Activated effector memory CD4-positive, alpha-beta T cell treated with Interleukin-2 at 50 U/mL for 16 hours (primary cell): ENCODE measurements around the gene PAX7.
"Not testable (repeated sequence)": the region's sequence is repeated elsewhere in the genome, so short reads cannot be mapped to it uniquely, and the experiment has no call there.

Source experiments
- DNase-seq: peaks from one replicate; pipeline ENCODE4 v3.0.0-alpha.2; 2020

The PAX7 gene

DNA sequence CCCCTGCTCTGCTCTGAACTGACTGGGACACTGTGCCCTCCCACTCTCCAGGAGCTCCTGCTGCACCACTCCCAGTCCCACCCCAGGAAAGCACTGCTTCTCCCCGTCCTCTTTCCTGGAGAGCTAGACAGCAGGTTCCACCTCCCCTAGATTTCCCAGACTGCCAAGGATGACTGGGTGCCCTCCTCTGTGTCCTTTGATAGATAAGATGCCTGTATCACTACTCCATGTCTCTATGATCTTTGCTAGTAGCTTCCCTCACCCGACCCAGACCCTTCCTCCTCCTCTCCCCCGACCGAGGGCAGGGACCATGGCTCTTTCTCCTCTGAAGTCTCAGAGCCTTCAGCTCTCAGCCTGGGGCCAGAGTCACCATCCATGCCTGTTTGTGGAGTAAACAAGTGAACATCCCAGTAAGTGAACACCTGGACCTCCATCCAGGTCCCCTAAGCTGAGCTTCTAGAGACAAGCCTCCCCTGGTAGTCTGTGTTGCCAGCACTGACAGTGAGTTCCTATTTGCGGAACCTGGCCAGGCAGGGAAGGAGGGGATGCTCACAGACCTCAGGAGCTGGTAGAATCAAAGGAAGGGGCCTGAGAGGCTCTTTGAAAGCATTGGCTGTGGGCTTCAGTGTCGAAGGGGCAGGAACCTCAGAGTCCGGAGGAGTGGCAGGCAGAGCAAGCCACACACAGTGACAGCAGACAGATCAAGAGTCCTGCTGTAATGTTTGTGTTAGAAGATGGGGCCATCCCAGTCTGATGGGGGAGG is 104.0 kb downstream of the PAX7 start:
- no peak for DNase-seq

DNA sequence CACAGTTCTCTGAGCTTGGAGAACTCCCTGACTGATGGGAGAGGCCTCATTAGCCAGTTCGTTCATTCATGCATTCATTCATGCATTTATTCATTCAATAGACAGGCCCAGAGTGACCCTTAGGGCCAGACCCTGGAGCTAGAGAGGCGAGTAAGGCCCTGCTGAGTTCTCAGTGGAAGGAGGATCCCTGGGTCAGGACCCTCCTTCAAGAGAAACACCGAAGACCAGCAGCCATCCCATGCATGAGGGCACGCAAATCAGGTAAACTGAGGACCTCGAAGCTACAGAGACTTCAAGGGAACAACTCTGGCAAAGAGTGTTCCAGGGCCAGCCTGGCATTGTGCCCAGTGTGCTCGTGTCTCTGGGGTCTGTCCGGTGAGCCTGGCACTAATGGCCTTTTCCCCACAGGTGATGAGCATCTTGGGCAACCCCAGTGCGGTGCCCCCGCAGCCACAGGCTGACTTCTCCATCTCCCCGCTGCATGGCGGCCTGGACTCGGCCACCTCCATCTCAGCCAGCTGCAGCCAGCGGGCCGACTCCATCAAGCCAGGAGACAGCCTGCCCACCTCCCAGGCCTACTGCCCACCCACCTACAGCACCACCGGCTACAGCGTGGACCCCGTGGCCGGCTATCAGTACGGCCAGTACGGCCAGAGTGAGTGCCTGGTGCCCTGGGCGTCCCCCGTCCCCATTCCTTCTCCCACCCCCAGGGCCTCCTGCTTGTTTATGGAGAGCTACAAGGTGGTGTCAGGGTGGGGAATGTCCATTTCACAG is 104.8 kb downstream of the PAX7 start:
- no peak for DNase-seq

DNA sequence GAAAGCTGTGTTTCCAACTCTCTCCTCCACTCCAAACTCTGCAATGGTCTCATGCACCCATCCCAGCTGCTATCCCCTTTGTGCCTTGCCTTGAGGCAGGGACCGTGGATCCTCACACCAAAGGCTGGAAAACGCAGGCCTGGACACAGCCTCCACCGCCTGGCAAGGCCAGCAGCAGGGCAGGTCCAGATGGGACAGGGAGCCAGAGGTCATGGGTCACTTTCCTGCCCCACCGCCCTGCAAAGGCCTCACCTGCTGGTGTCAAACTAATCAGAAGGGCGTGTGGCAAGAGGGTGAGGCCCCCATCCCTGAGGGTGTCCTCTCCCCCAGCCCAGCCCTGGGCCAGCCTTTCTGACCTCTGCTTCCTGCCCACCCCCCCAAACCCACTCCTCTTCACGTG is 106.3 kb downstream of the PAX7 start:
- DNase-seq, result no peak

DNA sequence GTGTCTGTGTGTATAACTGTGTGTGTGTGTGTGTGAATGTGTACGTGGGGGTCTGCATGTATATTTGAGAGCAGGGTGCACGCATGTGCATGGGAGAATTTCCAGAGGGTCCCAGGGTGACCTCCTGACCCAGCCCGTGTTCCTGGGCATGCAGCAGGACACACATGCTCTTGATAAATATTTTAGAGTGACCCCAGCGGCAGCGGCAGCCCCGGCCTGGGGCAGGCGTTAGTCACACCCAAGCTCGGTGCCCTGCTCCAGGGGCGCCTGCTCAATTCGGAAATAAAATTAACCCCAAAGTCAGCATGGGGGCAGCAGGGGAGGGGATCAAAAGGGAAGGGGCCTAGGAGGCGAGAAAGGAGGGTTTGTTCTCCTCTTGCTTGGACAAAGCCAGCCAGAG is 107.5 kb downstream of the PAX7 start:
- DNase-seq, result no peak

DNA sequence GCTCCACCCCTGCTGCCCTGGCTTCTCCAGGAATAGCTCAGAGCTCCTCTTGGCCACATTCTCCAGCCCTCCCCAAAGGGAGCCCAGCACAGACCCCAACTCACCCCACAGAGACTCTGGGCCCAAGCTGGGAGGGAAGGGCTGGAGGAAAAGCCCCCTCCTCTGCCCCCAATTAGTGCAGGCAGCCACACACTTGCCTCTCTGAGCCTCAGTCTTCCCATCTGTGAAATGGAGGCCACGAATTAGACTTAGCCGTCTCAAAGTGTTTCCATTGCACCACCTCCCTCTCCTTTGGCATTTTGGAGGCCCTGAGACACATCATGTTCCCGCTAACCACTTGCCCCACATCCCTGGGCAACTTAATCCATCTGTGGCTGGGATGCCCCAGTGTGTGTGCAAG is 108.0 kb downstream of the PAX7 start:
- no peak for DNase-seq

DNA sequence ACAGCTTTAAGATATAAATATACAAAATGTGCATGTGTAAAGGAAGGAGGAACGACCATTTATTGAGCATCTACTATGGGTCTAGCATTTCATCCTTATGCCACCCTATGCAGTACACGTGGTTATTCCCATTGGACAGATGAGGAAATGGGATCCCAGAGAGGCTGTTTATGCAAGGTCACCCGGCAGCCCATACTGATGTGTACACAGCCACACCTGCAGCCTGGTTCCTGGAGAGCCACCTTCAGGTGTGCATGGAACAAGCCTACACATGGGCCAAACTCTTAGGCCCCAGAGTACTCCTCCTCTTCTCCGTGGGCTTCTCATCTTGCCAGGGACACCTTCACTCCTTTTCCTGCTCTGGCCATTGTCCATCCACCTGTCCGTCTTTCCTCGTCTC is 108.8 kb downstream of the PAX7 start:
- DNase-seq, result no peak

DNA sequence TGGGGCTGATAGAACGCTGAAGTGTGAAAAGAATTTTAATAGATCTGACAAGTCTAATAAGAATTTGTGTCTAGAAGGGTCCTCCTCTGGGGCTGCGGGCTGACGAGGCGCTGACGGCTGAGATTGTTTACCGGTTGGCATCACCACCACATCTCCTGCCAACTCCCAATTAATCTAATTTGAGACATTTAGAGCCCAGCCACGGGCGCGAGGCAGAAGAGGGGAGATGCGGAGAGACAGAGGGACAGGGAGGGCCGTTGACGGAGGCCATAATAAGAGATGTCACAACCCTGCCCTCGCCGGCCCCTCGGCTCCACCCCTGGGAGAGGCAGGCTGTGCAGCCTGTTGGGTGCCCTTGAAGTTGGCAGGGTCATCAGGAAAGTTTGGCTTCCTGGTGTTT is 109.3 kb downstream of the PAX7 start:
- DNase-seq, result no peak

DNA sequence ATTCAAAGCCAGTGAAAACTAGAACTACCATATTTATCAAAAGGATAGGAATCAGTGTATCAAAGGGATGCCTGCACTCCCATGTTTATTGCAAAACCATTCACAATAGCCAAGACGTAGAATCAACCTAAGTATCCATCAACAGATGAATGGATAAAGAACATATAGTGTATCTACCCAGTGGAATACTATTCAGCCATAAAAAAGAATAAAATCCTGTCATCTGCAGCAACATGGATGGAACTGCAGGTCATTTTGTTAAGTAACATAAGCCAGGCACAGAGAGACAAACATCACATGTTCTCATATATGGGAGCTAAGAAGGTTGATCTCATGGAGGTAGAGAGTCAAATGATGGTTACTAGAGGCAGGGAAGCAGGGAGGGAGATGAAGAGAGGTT is 110.0 kb downstream of the PAX7 start:
- no peak for DNase-seq

DNA sequence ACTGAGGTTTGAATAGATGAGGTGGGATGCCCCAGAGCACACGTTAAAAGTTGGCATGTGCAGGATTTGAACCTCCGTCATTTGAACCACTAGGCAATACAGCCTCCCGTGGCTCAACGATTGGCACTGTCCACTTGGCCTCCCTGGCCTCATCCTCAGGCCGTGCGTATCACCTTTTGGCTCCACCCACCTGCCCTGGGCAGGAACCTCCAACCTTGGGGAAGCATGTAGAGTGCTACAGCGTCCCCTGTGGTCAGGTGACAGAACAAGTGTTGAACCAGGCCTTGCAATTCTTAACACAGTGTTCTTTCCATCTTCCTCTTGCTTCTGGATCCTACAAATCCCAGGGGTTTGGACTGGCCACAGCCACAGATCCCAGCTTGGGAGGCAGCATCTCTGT is 112.6 kb downstream of the PAX7 start:
- DNase-seq, result no peak

DNA sequence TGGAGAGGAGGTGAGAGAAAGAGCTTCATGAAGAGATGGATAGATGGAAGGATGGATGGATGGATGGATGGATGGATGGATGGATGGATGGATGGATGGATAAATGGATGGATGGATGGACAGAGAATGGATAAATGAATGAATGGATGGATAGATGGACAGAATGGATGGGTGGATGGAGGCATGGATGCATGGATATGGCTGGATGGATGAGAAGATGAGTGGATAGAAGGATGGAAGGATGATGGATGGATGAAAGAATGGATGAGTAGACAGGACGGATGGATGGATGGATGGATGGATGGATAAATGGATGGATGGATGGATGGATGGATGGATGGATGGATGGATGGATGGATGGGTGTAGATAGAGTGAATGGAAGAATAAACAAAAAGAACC is 113.7 kb downstream of the PAX7 start:
- not testable (repeated sequence) for DNase-seq

DNA sequence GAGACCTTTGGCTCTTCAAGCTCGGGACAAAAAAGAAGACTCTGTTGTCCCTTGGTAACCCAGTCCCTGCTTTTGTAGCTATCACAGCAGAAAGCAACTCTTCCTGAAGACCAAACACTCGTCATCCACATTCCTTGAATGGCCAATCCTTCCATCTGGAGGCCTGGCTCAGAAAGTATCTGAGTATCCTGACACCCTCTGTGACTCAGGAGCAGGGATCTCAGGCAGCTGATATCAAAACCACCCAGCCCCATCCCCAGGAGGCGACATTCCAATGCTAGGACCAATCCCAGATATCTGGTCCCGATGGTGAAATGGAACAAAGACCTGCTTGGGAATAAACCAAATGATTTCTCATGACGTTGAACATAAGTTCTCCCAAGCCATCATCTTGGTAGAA is 116.3 kb downstream of the PAX7 start:
- no peak for DNase-seq

DNA sequence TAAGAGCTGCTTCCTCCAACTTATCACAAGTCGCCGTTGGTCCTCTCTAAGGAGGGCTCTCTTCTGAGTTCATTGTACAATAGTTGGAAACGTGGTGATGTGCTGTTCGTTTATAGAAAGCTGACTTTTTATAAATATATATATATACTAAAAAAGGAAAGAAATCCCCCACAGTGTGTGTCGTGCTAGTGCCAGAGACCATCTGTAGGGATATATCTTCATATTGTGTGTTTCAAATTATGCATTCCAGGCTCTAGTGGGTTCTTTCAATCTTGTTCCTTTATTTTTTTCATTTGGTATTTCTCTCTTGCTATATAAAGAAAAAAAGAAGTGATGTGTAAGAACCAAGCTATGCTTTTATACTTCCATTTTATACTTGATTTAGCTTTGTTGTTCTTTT is 117.0 kb downstream of the PAX7 start:
- no peak for DNase-seq

DNA sequence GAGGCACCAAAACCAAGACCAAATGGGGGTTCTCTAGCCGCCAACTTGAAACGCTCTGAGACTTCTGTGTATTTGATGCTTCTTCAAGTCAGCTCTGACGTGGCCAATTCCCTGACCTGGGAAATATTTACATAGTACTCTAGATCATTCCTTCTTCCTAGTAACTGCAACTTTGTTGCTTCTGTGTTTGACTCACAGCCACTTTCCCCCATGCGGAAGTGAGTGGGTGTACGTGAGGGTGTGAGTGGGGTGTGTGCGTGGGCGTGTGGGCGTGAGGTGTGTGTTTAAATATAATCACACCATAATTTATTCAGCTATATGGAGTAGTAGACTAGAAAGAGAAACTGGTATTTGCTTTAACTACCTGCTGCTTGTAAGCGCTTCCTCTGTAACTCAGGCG is 117.8 kb downstream of the PAX7 start:
- DNase-seq, result no peak

DNA sequence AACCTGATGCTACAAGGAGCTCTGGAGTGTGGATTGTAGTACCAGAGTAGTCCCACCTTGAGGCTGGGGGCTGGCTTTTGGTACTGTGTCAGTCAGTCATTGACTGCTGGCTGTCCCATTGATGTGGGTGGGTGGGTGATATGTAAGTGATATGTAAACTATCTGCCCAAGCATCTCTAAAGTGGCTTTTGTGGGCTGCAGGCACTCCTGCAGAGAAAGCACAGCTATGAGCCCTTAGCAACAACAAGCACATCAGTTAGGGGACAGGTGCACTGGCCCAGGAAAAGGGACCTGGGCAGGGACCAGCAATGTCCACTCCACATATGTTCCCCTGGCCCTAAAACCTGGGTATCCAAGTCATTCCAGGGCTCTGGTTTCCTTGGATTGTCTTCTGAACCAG is 118.9 kb downstream of the PAX7 start:
- no peak for DNase-seq

DNA sequence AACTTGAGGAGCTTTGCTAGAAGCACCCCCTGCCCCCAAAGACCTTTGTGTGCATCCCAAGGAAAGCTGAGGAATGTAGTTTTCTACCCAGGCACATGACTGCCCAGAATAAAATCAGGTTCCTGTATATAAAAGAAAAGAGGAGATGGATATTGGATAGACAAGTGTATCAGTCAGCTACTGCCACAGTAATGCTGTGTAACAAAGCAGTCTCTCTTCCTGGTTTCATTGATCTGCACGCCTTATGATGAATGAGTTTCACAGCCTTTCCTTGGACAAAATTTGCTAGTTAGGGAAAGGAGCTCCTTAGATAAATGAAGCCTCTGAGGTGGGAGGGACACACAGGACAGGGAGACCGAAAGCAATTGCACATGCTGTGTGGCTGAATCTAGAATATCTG is 120.0 kb downstream of the PAX7 start:
- DNase-seq, result no peak

DNA sequence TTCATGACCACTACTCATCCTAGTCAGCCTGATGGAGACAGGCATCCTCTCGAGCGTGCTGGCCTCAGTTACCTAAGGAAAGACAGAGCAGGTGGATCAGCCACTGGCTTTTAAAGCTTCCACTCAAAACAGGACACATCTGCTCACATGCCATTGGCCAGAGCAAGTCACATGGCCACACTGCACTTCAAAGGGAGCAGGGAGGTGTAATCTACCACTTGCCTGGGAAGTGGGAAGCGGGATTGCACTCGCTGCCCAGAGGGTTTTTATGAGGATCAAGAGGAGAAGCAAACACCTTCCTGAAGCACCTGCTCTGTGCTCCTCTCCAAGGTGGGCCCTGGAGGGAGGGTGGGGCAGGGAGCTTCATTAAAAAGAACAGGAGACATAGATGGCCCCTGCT is 120.8 kb downstream of the PAX7 start:
- DNase-seq, result no peak

DNA sequence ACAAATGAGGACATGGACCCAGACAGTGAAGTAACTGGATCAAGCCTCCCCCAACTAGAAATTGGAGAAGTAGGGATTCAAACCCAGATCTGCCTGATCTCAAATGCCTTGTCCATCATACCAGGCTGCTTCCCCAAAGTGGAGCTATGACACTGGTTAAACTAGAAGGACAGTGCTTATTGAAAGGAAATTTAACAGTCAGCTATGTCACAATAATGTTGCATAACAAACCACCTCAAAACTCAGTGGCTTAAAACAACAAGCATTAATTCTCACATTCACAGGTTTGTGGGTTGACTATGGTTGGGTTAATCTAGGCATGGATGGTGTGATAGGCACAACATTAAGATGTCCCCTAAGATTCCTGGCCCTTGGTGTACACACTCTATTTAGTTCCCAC is 121.8 kb downstream of the PAX7 start:
- DNase-seq, result no peak

DNA sequence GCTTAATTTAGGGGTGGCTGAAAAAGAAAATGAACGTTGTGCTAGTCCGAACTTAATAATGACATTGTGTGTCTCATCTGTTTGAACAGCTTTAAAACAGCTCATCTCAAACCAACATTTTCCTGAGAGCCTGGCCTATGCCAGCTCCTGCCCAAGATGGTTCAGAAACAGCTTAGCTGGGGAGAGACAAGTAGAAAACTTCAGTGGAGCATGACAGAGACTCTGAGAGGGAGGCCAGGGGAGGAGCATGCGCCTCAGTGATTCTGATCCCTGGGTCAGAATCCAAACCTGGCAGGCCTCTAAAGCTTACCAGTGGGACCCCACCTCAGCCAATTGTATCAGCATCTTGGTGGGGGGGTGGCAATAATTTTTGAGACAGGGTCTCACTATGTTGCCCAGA is 129.5 kb downstream of the PAX7 start:
- DNase-seq, result no peak

DNA sequence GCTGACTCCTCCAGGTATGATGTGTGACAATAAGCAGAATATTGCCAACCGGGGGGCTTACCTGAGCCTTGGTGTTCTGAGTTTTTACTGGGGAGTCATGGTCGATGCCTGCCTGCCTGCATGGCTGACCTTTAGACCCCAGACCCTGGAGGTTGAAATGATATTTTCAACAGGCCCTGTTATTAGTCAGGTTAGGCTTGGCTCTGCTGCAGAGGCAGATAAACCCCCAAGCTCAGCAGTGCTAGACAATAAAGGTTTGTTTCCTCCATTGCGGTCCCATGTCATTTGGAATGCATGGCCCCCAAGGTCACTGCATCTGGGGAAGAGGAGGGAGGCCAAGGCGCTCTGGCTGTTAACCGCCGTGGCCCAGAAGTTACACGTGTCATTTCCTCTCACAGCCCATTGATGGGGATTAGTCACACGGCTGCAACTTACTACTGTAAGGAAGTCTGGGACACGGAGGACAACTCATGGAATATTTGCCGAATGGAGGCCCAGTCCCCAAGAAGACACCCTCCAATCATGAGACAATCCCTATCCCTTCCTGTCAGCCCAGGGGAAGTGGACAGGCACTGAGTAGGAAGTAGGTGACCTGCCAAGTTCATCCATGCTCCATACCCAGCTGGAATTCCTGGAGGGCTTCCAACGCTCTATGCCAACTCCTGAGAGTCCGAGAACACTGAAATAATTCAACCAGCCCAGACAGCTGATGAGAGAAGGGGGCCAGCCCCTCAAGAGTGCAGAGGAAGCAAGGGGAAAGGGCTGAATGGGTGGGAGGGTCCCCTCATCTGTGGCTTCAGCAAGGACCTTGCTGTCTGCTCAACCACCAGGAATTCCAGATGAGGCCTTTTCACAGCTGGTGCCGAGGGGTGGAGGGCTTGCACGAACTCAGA is 131.5 kb downstream of the PAX7 start:
- DNase-seq, result no peak

DNA sequence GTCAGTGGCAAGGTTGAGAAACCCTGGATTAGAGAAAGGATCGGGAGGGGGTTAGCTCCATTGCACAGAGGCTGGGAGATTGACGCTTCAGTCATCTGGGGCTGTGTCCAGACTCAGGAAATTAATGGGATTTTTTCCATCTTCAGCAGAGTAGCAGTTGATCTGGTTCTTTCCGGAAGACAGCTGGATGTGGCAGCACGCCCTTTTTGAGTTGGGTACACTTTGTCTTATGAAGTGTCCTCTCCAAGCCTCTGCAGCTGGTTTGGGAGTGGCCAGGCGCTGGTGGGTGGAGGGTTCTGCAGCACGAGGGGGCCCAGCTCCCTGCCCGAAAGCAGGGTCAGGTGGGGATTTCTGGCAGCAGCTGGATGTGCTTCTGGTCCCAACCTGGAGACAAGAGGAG is 133.7 kb downstream of the PAX7 start:
- DNase-seq, result no peak

DNA sequence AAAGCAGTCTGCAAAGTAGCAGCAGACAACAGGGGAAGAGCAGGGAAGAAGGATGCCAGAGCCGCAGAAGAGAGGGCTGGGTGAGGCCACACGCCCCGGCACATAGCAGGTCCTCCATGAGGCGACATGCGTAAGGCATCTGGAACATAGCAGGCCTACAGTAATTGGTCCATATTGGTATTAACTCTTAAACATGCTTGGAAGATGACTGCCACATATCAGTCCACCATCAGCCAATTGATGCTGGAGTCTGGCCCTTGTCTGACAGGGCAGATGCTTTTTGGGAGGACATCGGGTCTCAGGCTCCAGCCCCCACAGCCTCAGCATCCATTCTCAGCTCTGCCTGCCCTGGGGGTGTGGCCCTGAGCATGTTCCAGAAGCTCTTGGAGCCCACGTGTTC is 135.1 kb downstream of the PAX7 start:
- DNase-seq, result no peak

DNA sequence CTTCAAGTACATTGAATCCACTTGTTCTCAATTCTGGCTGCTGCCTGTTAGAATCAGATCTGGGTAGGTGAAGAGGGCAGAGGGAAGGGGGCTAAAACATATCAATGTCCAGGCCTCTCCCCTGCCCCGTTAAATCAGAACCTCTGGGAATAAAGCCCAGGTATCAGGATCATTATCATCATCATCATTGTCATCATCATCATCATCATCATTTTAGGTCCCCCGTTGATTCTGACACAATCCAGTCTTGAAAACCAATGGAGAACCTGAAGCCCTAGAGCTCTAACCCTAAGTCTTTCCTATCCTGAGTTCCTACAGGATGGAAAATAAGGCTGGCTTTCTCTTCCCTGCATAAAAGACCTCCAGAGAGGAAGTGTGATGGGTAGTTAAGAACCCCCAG is 135.7 kb downstream of the PAX7 start:
- no peak for DNase-seq

DNA sequence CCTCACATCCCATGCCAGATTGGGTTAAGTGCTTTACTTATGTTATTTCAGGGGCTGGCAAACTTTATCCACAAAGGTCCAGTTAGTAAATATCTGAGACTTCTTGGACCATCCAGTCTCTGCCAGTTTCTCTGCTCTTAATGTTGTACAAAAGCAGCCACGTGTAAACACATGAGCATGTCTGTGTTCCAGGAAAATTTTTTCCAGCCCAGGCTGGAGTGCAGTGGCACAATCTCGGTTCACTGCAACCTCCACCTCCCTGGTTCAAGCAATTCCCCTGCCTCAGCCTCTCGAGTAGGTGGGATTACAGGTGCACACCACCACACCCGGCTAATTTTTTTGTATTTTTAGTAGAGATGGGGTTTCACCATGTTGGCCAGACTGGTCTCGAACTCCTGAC is 136.9 kb downstream of the PAX7 start:
- DNase-seq, result not testable (repeated sequence)

DNA sequence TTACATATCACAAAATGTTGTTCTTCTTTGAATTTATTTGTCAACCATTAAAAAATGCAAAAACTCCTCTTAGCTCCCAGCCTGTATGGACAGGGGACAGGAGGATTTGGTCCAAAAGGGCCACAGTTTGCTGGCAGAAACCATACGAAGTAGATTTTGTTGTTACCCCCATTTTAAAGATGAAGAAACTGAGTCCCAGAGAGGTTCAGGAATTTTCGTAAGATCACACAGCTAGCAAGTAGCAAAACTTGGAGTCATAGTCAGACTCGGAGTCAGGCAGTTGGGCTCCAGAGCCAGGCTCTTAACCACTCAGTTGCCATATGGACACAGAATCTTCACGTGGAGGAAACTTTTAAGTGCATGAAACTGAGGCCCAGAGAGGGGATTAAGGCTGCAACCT is 137.4 kb downstream of the PAX7 start:
- no peak for DNase-seq
